ENCODE results near the gene KLC1.

KLC1 gene

GRCh38 chr14:103624860-103625259 is 4.2 kb upstream of the KLC1 start:
- no peak overlapping the region for H3K4me3 ChIP-seq (ENCODE audit: low read depth, low read length)
- H3K27me3 ChIP-seq (ENCODE audit: control insufficient read depth, insufficient read depth, low read length): no peaks in the 10 kb centered on the region
- H3K9me3 ChIP-seq (ENCODE audit: control insufficient read depth, low read length): no peaks in the 10 kb centered on the region
- TF ChIP-seq CTCF (IDR thresholded peaks at IDR 0.05): no peak
- peaks cover 6% of the 10 kb centered on the region for H3K4me1 ChIP-seq
- H2AFZ ChIP-seq: no peak overlapping the region
- H3K4me2 ChIP-seq (ENCODE audit: low read length): no peak overlapping the region
- peak overlapping the region; percentile 6 for H3K27ac ChIP-seq
- no peaks in the 10 kb centered on the region for H3K36me3 ChIP-seq (ENCODE audit: control insufficient read depth, insufficient read depth, low read length)
- H3K9ac ChIP-seq: no peak overlapping the region
- H3K79me2 ChIP-seq: peaks cover 2% of the 10 kb centered on the region

- Histone ChIP-seq H3K9ac (no peak overlapping the region), H3K4me2 (ENCODE audit: low read length) (no peak overlapping the region), H3K79me2 (peaks cover 8% of the 10 kb centered on the region), H2AFZ (no peak overlapping the region), H3K4me3 (ENCODE audit: low read depth, low read length) (no peak overlapping the region), H3K36me3 (ENCODE audit: control insufficient read depth, insufficient read depth, low read length) (no peaks in the 10 kb centered on the region), H3K27me3 (ENCODE audit: control insufficient read depth, insufficient read depth, low read length) (no peaks in the 10 kb centered on the region), H3K4me1 (peaks cover 12% of the 10 kb centered on the region), H3K9me3 (ENCODE audit: control insufficient read depth, low read length) (no peaks in the 10 kb centered on the region), H3K27ac (peak overlapping the region; percentile 6)
- no peak for TF ChIP-seq CTCF (IDR thresholded peaks at IDR 0.05)
These were observed 3.5 kb upstream of the KLC1 start for GRCh38 chr14:103625356-103626095.

GRCh38 chr14:103626146-103626850 is 2.7 kb upstream of the KLC1 start:
- Histone ChIP-seq H3K36me3 (ENCODE audit: control insufficient read depth, insufficient read depth, low read length) (no peaks in the 10 kb centered on the region), H2AFZ (no peak overlapping the region), H3K4me1 (peaks cover 13% of the 10 kb centered on the region), H3K79me2 (peaks cover 12% of the 10 kb centered on the region), H3K9ac (no peak overlapping the region), H3K27ac (no peak overlapping the region), H3K9me3 (ENCODE audit: control insufficient read depth, low read length) (no peaks in the 10 kb centered on the region), H3K27me3 (ENCODE audit: control insufficient read depth, insufficient read depth, low read length) (no peaks in the 10 kb centered on the region), H3K4me3 (ENCODE audit: low read depth, low read length) (no peak overlapping the region), H3K4me2 (ENCODE audit: low read length) (no peak overlapping the region)
- TF ChIP-seq CTCF (IDR thresholded peaks at IDR 0.05): no peak

- Histone ChIP-seq H3K9ac (no peak overlapping the region), H3K36me3 (ENCODE audit: control insufficient read depth, insufficient read depth, low read length) (no peaks in the 10 kb centered on the region), H3K4me1 (peaks cover 13% of the 10 kb centered on the region), H3K79me2 (peaks cover 22% of the 10 kb centered on the region), H3K9me3 (ENCODE audit: control insufficient read depth, low read length) (no peaks in the 10 kb centered on the region), H3K27me3 (ENCODE audit: control insufficient read depth, insufficient read depth, low read length) (no peaks in the 10 kb centered on the region), H3K27ac (peak overlapping the region; percentile 95), H2AFZ (peak overlapping the region; percentile 97), H3K4me2 (ENCODE audit: low read length) (peak overlapping the region; percentile 94), H3K4me3 (ENCODE audit: low read depth, low read length) (peak overlapping the region; percentile 78)
- no peak for TF ChIP-seq CTCF (IDR thresholded peaks at IDR 0.05)
These were observed 1.7 kb upstream of the KLC1 start for GRCh38 chr14:103627073-103628025.
